Calu3 (cell line): ENCODE results near the gene RAP1GAP2. TPM values are rescaled to one million over a fixed set of nuclear protein-coding genes. Genes with fewer than 3 reads are reported as not detected.
"Not testable (repeated sequence)": the region's sequence is repeated elsewhere in the genome, so short reads cannot be mapped to it uniquely, and the experiment has no call there.

Source experiments
- BruUV-seq: library from RNA; stranded (reverse); fragments of 400-500 nt; replicated peaks from 2 replicates; lab custom pipeline; 2021; lab: Mats Ljungman, UMichigan
- CTCF ChIA-PET: fragments of 300-600 bp; sonication (Branson Sonifier 250); formaldehyde crosslinking; loops from one replicate; lab custom pipeline; 2022; ENCODE audit warnings: antibody characterized with exemption; lab: Charles Lee
- DNase-seq: peaks from one replicate; pipeline ENCODE4 v3.0.0; 2022
- H3K27ac Mint-ChIP-seq: one replicate; pipeline ENCODE4 v1.8.0; 2022; ENCODE audit warnings: mixed read lengths; ENCODE audit not compliant: unreplicated experiment
- H3K27me3 Mint-ChIP-seq: one replicate; pipeline ENCODE4 v1.8.0; 2022; ENCODE audit warnings: mixed read lengths; ENCODE audit not compliant: unreplicated experiment
- H3K36me3 Mint-ChIP-seq: one replicate; pipeline ENCODE4 v1.8.0; 2022; ENCODE audit warnings: mild to moderate bottlenecking, moderate library complexity, mixed read lengths; ENCODE audit not compliant: insufficient read depth, unreplicated experiment
- H3K4me1 Mint-ChIP-seq: one replicate; pipeline ENCODE4 v1.8.0; 2022; ENCODE audit warnings: mild to moderate bottlenecking, low read depth, mixed read lengths; ENCODE audit not compliant: unreplicated experiment
- H3K4me3 Mint-ChIP-seq: one replicate; pipeline ENCODE4 v1.8.0; 2022; ENCODE audit warnings: mild to moderate bottlenecking, low read depth, moderate library complexity, mixed read lengths; ENCODE audit not compliant: unreplicated experiment
- H3K9me3 Mint-ChIP-seq: one replicate; pipeline ENCODE4 v1.8.0; 2022; ENCODE audit warnings: low read depth, mixed read lengths; ENCODE audit not compliant: unreplicated experiment
- CTCF ChIP-seq: fragments of 200-600 bp; IDR thresholded peaks from one replicate; pipeline ENCODE4 v1.8.0; 2022; ENCODE audit warnings: antibody characterized with exemption; ENCODE audit not compliant: unreplicated experiment
- intact Hi-C: fragments of 100-400 bp; cut with micrococcal nuclease; formaldehyde crosslinking; loops from one replicate; pipeline ENCODE4 v1.10.0; 2022; ENCODE audit not compliant: unreplicated experiment
- total RNA-seq: library from RNA; stranded (reverse); gene quantifications from 2 replicates; pipeline ENCODE4 v1.2.3, GENCODE V29; 2022

The RAP1GAP2 gene
- total RNA-seq, 1 experiment from 2014 or later: 38.4 TPM

- no peak for TF ChIP-seq CTCF
- Mint-ChIP-seq H3K27ac (no peak overlapping the region), H3K36me3 (no peaks in the 10 kb centered on the region), H3K9me3 (no peaks in the 10 kb centered on the region), H3K27me3 (no peaks in the 10 kb centered on the region), H3K4me1 (peaks cover 9% of the 10 kb centered on the region), H3K4me3 (no peak overlapping the region)
- intact Hi-C loops: no loop called here
- CTCF ChIA-PET: no interaction called here
- DNase-seq: no peak
- BruUV-seq: no TSS peak
Observed at GRCh38 chr17:2885733-2886132, 89.5 kb downstream of the RAP1GAP2 start.

- Mint-ChIP-seq H3K27ac (no peak overlapping the region), H3K4me3 (no peak overlapping the region), H3K9me3 (no peaks in the 10 kb centered on the region), H3K36me3 (peaks cover 15% of the 10 kb centered on the region), H3K4me1 (peaks cover 31% of the 10 kb centered on the region), H3K27me3 (no peaks in the 10 kb centered on the region)
- no TSS peak for BruUV-seq
- TF ChIP-seq CTCF: no peak
- CTCF ChIA-PET: no interaction called here
- intact Hi-C loops: no loop called here
- no peak for DNase-seq
Observed at GRCh38 chr17:2888326-2888725, 92.1 kb downstream of the RAP1GAP2 start.

- intact Hi-C loops: no loop called here
Observed at GRCh38 chr17:2889256-2889655, 93.0 kb downstream of the RAP1GAP2 start.

GRCh38 chr17:2890778-2891177 is 94.5 kb downstream of the RAP1GAP2 start:
- H3K27ac Mint-ChIP-seq, DNase-seq, H3K4me3 Mint-ChIP-seq, H3K27me3 Mint-ChIP-seq, intact Hi-C loops, H3K9me3 Mint-ChIP-seq, BruUV-seq: not testable (repeated sequence)
- Mint-ChIP-seq H3K4me1 (peaks cover 38% of the 10 kb centered on the region), H3K36me3 (peaks cover 17% of the 10 kb centered on the region)
- CTCF ChIA-PET: interaction anchor here (0.7 kb wide), 1 partner anchor 225 kb away, joined by 3 read pairs; no protein-coding TSS in a partner anchor

More at GRCh38 chr17:2889256-2889655, 93.0 kb downstream of the RAP1GAP2 start:
- CTCF ChIA-PET: interaction anchor here (0.7 kb wide), 1 partner anchor 18 kb away, joined by 3 read pairs; no protein-coding TSS in a partner anchor
- Mint-ChIP-seq H3K36me3 (peaks cover 17% of the 10 kb centered on the region), H3K9me3 (no peaks in the 10 kb centered on the region), H3K27me3 (no peaks in the 10 kb centered on the region), H3K27ac (no peak overlapping the region), H3K4me1 (peaks cover 31% of the 10 kb centered on the region), H3K4me3 (no peak overlapping the region)
- BruUV-seq: no TSS peak
- TF ChIP-seq CTCF: no peak
- DNase-seq: no peak

GRCh38 chr17:2892305-2892971 is 96.2 kb downstream of the RAP1GAP2 start:
- CTCF ChIA-PET: interaction anchor here (0.6 kb wide), 2 partner anchors 19 to 33 kb away, joined by 3 to 7 read pairs; no protein-coding TSS in a partner anchor

More at GRCh38 chr17:2892305-2892971, 96.2 kb downstream of the RAP1GAP2 start:
- intact Hi-C loops: no loop called here
- peak; percentile 54 for DNase-seq
- H3K9me3 Mint-ChIP-seq: no peaks in the 10 kb centered on the region
- H3K36me3 Mint-ChIP-seq: peaks cover 17% of the 10 kb centered on the region
- no peak overlapping the region for H3K4me3 Mint-ChIP-seq
- no TSS peak for BruUV-seq
- H3K27ac Mint-ChIP-seq: peak overlapping the region; percentile 40
- peaks cover 38% of the 10 kb centered on the region for H3K4me1 Mint-ChIP-seq
- no peaks in the 10 kb centered on the region for H3K27me3 Mint-ChIP-seq
- no peak for TF ChIP-seq CTCF
